Daoy (cell line): Measurements from ENCODE around the gene CYP2J2. TPM values are rescaled to one million over a fixed set of nuclear protein-coding genes. Genes with fewer than 3 reads are reported as not detected.
"Not testable (repeated sequence)": the region's sequence is repeated elsewhere in the genome, so short reads cannot be mapped to it uniquely, and the experiment has no call there.

Experiments
- DNase-seq: peaks from one replicate; pipeline ENCODE4 v3.0.0-alpha.2; 2015; ENCODE audit warnings: low read depth
- total RNA-seq: library from RNA; depleted of rRNA; stranded (reverse); fragments of >200 nt; shearing (Covaris generic); gene quantifications from 2 replicates; pipeline ENCODE4 v1.2.3, GENCODE V29; 2014; rRNA removed

CYP2J2 gene
- total RNA-seq, 1 experiment from 2014 or later: 4.7 TPM

- no peak for DNase-seq
These were observed 60.1 kb downstream of the CYP2J2 start for GRCh38 chr1:59866462-59866861.

- no peak for DNase-seq
These were observed 68.8 kb downstream of the CYP2J2 start for GRCh38 chr1:59857679-59858354.

- DNase-seq: no peak
These were observed 69.7 kb downstream of the CYP2J2 start for GRCh38 chr1:59856725-59857338.

GRCh38 chr1:59855297-59855696, 71.3 kb downstream of the CYP2J2 start:
- DNase-seq: not testable (repeated sequence)

GRCh38 chr1:59852117-59852516, 74.5 kb downstream of the CYP2J2 start:
- no peak for DNase-seq

- DNase-seq: no peak
These were observed 79.7 kb downstream of the CYP2J2 start for GRCh38 chr1:59846895-59847282.

GRCh38 chr1:59846209-59846894, 80.2 kb downstream of the CYP2J2 start:
- DNase-seq: no peak

- no peak for DNase-seq
These were observed 81.5 kb downstream of the CYP2J2 start for GRCh38 chr1:59845091-59845490.

Other genes with a start within 250 kb of the CYP2J2 start
- gene HOOK1, start 111.8 kb downstream of the CYP2J2 start, total RNA-seq: 1.1 and 2.7 TPM in 2 replicates
- gene C1orf87, start 147.0 kb upstream of the CYP2J2 start, total RNA-seq: not detected in 2 replicates